Hepatocyte (in vitro differentiated cells): ENCODE measurements around the gene SMIM1. TPM values are rescaled to one million over a fixed set of nuclear protein-coding genes. Genes with fewer than 3 reads are reported as not detected.

Source experiments
- DNase-seq: peaks from one replicate; pipeline ENCODE4 v3.0.0-alpha.2; 2016; ENCODE audit warnings: low spot score
- H2AFZ ChIP-seq: fragments of 200-600 bp; sonication (generic); 2 replicates; pipeline ENCODE4 v1.6.0; 2016; ENCODE audit warnings: antibody characterized with exemption, mild to moderate bottlenecking
- H3K27ac ChIP-seq: fragments of 200-600 bp; sonication (generic); 2 replicates; pipeline ENCODE4 v1.5.1; 2016; ENCODE audit warnings: mild to moderate bottlenecking
- H3K27me3 ChIP-seq: fragments of 200-600 bp; sonication (generic); 2 replicates; pipeline ENCODE4 v1.6.1; 2016
- H3K36me3 ChIP-seq: fragments of 200-600 bp; sonication (generic); replicated peaks from 2 replicates; pipeline ENCODE4 v1.5.1; 2016; ENCODE audit warnings: low read depth; ENCODE audit not compliant: insufficient read depth
- H3K4me1 ChIP-seq: fragments of 200-600 bp; sonication (generic); 2 replicates; pipeline ENCODE4 v1.5.1; 2016; ENCODE audit warnings: mild to moderate bottlenecking, moderate library complexity; ENCODE audit not compliant: insufficient read depth
- H3K4me2 ChIP-seq: fragments of 200-600 bp; sonication (generic); 2 replicates; pipeline ENCODE4 v1.6.0; 2016
- H3K4me3 ChIP-seq: fragments of 200-600 bp; sonication (generic); 2 replicates; pipeline ENCODE4 v1.5.1; 2016; ENCODE audit warnings: mild to moderate bottlenecking
- H3K79me2 ChIP-seq: fragments of 200-600 bp; sonication (generic); 2 replicates; pipeline ENCODE4 v1.6.0; 2017; ENCODE audit warnings: mild to moderate bottlenecking
- H3K9me2 ChIP-seq: fragments of 200-600 bp; sonication (generic); replicated peaks from 2 replicates; pipeline ENCODE4 v1.6.0; 2017; ENCODE audit warnings: mild to moderate bottlenecking; ENCODE audit not compliant: insufficient read depth
- H3K9me3 ChIP-seq: fragments of 200-600 bp; sonication (generic); 2 replicates; pipeline ENCODE4 v1.5.1; 2016; ENCODE audit warnings: low read depth, mild to moderate bottlenecking
- H4K20me1 ChIP-seq: fragments of 200-600 bp; sonication (generic); 2 replicates; pipeline ENCODE4 v1.6.0; 2016; ENCODE audit warnings: mild to moderate bottlenecking; ENCODE audit not compliant: insufficient read depth, poor library complexity, severe bottlenecking
- EZH2 ChIP-seq: fragments of 200-600 bp; sonication (generic); IDR thresholded peaks from 2 replicates; pipeline ENCODE4 v1.6.1; 2016; ENCODE audit warnings: antibody characterized with exemption, mild to moderate bottlenecking, borderline replicate concordance
- EZH2phosphoT487 ChIP-seq: fragments of 200-600 bp; sonication (generic); IDR thresholded peaks from one replicate; pipeline ENCODE4 v1.6.1; 2018; ENCODE audit warnings: antibody characterized with exemption, mild to moderate bottlenecking, low read depth, moderate library complexity; ENCODE audit not compliant: unreplicated experiment, severe bottlenecking
- WGBS: methylation state at CpG from one replicate; pipeline ENCODE4 v1.1.6; 2016; ENCODE audit warnings: low lambda C conversion rate; ENCODE audit errors: missing lambda C conversion rate; 5-methylcytosine and 5-hydroxymethylcytosine counted together
- polyA plus RNA-seq: library from polyadenylated mRNA; unstranded; fragments of >200 nt; fragmentation: Nextera tagmentation; extraction: Ambion mirVana; gene quantifications from 2 replicates; pipeline ENCODE4 v1.2.1, GENCODE V29; 2016
- total RNA-seq: library from RNA; depleted of rRNA; stranded (reverse); fragments of >200 nt; gene quantifications from 2 replicates; pipeline ENCODE4 v1.2.3, GENCODE V29; 2014
- TF ChIP-seq, protein P1 (sequence below): fragments of 200-600 bp; sonication (generic); IDR thresholded peaks from 2 replicates; pipeline ENCODE4 v1.5.1; 2016; ENCODE audit warnings: antibody characterized with exemption, mild to moderate bottlenecking; ENCODE audit not compliant: poor library complexity

Gene SMIM1
- total and polyA plus RNA-seq, 2 experiments from 2014 or later: 21.0 to 118 TPM

- Histone ChIP-seq H3K79me2 (no peaks in the 10 kb centered on the region), H3K4me2 (no peak overlapping the region), H2AFZ (no peak overlapping the region), H3K36me3 (no peaks in the 10 kb centered on the region), H3K9me2 (no peaks in the 10 kb centered on the region), H3K9me3 (no peaks in the 10 kb centered on the region), H3K4me1 (no peaks in the 10 kb centered on the region), H3K4me3 (no peak overlapping the region), H3K27ac (no peak overlapping the region), H4K20me1 (no peaks in the 10 kb centered on the region), H3K27me3 (no peaks in the 10 kb centered on the region)
- TF ChIP-seq, protein P1, sequence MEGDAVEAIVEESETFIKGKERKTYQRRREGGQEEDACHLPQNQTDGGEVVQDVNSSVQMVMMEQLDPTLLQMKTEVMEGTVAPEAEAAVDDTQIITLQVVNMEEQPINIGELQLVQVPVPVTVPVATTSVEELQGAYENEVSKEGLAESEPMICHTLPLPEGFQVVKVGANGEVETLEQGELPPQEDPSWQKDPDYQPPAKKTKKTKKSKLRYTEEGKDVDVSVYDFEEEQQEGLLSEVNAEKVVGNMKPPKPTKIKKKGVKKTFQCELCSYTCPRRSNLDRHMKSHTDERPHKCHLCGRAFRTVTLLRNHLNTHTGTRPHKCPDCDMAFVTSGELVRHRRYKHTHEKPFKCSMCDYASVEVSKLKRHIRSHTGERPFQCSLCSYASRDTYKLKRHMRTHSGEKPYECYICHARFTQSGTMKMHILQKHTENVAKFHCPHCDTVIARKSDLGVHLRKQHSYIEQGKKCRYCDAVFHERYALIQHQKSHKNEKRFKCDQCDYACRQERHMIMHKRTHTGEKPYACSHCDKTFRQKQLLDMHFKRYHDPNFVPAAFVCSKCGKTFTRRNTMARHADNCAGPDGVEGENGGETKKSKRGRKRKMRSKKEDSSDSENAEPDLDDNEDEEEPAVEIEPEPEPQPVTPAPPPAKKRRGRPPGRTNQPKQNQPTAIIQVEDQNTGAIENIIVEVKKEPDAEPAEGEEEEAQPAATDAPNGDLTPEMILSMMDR: no peak
- TF ChIP-seq EZH2 (no peak), EZH2phosphoT487 (no peak)
- DNase-seq: no peak
- WGBS: 93% methylated on average over 13 of the region's 13 CpGs
These were observed 36.4 kb upstream of the SMIM1 start for GRCh38 chr1:3736131-3736561.

GRCh38 chr1:3736708-3737107 lies 35.8 kb upstream of the SMIM1 start:
- H3K9me2 ChIP-seq: no peaks in the 10 kb centered on the region
- no peaks in the 10 kb centered on the region for H4K20me1 ChIP-seq
- H3K4me2 ChIP-seq: no peak overlapping the region
- H3K4me1 ChIP-seq: no peaks in the 10 kb centered on the region
- H3K27ac ChIP-seq: no peak overlapping the region
- no peaks in the 10 kb centered on the region for H3K27me3 ChIP-seq
- no peak overlapping the region for H2AFZ ChIP-seq
- no peaks in the 10 kb centered on the region for H3K9me3 ChIP-seq
- TF ChIP-seq EZH2 (no peak), EZH2phosphoT487 (no peak)
- TF ChIP-seq, protein P1: no peak
- H3K4me3 ChIP-seq: no peak overlapping the region
- H3K36me3 ChIP-seq: no peaks in the 10 kb centered on the region
- no peaks in the 10 kb centered on the region for H3K79me2 ChIP-seq
- no peak for DNase-seq
- 95% methylated on average over 14 of the region's 14 CpGs for WGBS

DNA sequence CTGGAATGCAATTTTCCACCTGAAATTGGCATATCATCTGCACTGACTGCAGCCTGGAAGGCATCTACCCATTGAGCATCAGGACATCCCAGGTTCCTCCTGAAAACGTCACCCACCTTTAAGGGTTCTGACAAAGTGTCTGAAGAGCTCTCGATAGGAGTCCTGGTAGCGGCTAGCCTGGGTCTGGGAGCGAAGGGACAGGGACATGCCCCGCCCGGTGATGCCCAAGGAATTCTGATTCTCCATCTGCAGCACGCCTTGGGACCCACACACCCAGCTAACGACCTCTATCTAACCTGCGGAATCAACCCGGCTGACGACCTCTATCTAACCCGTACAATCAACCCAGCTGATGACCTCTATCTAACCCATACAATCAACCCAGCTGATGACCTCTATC lies 33.6 kb upstream of the SMIM1 start:
- no peak overlapping the region for H3K27ac ChIP-seq
- no peaks in the 10 kb centered on the region for H3K36me3 ChIP-seq
- no peak overlapping the region for H3K4me2 ChIP-seq
- WGBS: 87% methylated on average over 12 of the region's 12 CpGs
- H3K4me1 ChIP-seq: no peaks in the 10 kb centered on the region
- H3K9me2 ChIP-seq: no peaks in the 10 kb centered on the region
- TF ChIP-seq, protein P1: no peak
- TF ChIP-seq EZH2phosphoT487: no peak
- TF ChIP-seq EZH2: no peak
- no peaks in the 10 kb centered on the region for H3K27me3 ChIP-seq
- no peak for DNase-seq
- no peaks in the 10 kb centered on the region for H3K79me2 ChIP-seq
- no peaks in the 10 kb centered on the region for H4K20me1 ChIP-seq
- no peak overlapping the region for H2AFZ ChIP-seq
- H3K4me3 ChIP-seq: no peak overlapping the region
- no peaks in the 10 kb centered on the region for H3K9me3 ChIP-seq

DNA sequence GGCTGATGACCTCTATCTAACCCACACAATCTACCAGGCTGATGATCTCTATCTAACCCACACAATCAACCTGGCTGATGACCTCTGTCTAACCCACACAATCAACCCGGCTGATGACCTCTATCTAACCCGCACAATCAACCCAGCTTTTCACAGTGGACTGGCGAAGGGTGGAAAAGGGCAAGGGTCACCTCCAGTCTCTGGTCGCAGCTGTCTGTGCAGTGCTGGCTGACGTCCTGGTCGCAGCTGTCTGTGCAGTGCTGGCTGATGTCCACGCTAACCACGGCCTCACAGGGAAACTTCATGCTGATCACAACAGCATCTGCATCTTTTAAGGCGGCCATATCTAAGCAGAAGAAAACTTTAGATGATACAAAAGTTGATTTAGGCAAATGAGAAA lies 32.5 kb upstream of the SMIM1 start:
- no peaks in the 10 kb centered on the region for H3K36me3 ChIP-seq
- TF ChIP-seq EZH2 (no peak), EZH2phosphoT487 (no peak)
- TF ChIP-seq, protein P1: no peak
- no peak overlapping the region for H3K27ac ChIP-seq
- no peaks in the 10 kb centered on the region for H3K9me3 ChIP-seq
- H3K79me2 ChIP-seq: peaks cover 3% of the 10 kb centered on the region
- no peak for DNase-seq
- H2AFZ ChIP-seq: no peak overlapping the region
- H3K4me3 ChIP-seq: no peak overlapping the region
- H3K9me2 ChIP-seq: no peaks in the 10 kb centered on the region
- no peaks in the 10 kb centered on the region for H3K27me3 ChIP-seq
- no peaks in the 10 kb centered on the region for H3K4me1 ChIP-seq
- H4K20me1 ChIP-seq: no peaks in the 10 kb centered on the region
- no peak overlapping the region for H3K4me2 ChIP-seq
- 92% methylated on average over 9 of the region's 9 CpGs for WGBS
